Activated T-cell treated with anti-CD3 and anti-CD28 coated beads for 1 hour (primary cell): ENCODE results near the gene TLR2.

Source experiments
- DNase-seq: peaks from one replicate; pipeline ENCODE4 v3.0.0-alpha.2; 2020; ENCODE audit warnings: low read depth

The TLR2 gene, protein sequence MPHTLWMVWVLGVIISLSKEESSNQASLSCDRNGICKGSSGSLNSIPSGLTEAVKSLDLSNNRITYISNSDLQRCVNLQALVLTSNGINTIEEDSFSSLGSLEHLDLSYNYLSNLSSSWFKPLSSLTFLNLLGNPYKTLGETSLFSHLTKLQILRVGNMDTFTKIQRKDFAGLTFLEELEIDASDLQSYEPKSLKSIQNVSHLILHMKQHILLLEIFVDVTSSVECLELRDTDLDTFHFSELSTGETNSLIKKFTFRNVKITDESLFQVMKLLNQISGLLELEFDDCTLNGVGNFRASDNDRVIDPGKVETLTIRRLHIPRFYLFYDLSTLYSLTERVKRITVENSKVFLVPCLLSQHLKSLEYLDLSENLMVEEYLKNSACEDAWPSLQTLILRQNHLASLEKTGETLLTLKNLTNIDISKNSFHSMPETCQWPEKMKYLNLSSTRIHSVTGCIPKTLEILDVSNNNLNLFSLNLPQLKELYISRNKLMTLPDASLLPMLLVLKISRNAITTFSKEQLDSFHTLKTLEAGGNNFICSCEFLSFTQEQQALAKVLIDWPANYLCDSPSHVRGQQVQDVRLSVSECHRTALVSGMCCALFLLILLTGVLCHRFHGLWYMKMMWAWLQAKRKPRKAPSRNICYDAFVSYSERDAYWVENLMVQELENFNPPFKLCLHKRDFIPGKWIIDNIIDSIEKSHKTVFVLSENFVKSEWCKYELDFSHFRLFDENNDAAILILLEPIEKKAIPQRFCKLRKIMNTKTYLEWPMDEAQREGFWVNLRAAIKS

GRCh38 chr4:153684182-153684970 is at the start of gene TLR2:
TLR2 (plus strand) TSS chr4:153684280; CDS start chr4:153702908, 18,628 bp downstream.
- peak; percentile 50 for DNase-seq

DNA sequence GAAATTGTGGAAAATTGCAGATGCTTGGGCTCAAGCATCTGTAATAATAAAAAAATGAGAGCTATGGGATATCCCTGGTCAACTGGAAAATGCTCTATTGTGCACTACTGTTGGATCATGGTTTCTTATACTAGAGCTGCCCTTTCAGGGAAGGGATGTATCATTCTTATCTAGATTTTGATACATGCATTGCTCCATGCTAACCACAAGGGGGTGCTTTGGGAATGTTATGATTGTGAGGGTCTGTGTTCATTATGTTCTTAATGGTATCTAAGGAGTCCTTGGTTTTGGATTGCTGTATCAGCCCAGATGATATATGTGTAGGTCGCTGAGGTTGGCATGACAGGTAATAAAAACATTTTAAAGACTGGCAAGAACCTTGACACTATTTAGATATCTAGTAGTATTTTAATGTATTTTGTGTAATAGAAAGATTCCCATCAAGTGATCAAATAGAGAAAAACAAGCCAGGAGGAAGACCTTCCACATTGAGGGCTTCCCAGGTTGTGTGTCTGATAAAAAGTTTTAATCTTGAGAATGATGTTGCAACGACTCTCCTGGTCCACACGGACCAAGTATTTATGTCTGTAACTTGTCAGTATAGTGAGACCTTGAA is 49.2 kb upstream of the TLR2 start:
- no peak for DNase-seq

GRCh38 chr4:153635846-153636245 is 48.2 kb upstream of the TLR2 start:
- DNase-seq: no peak

- DNase-seq: no peak
Observed at GRCh38 chr4:153637201-153637600, 46.9 kb upstream of the TLR2 start.

- no peak for DNase-seq
Observed at GRCh38 chr4:153638011-153638410, 46.1 kb upstream of the TLR2 start.

DNA sequence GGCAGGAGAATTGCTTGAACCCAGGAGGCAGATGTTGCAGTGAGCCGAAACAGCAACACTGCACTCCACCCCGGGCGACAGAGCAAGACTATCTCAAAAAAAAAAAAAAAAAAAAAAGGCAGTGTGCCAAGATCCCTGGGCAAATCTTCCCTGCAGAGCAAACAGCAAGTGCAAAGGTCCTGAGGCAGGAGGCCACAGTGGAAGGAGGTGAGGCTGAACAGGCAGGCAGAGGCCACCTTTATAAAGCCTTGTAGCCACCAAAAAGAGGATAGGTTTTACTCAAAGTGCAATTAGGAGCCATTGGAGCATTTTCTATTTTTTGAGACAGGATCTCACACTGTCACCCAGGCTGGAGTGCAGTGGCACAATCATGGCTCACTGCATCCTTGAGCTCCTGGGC is 45.1 kb upstream of the TLR2 start:
- no peak for DNase-seq

DNA sequence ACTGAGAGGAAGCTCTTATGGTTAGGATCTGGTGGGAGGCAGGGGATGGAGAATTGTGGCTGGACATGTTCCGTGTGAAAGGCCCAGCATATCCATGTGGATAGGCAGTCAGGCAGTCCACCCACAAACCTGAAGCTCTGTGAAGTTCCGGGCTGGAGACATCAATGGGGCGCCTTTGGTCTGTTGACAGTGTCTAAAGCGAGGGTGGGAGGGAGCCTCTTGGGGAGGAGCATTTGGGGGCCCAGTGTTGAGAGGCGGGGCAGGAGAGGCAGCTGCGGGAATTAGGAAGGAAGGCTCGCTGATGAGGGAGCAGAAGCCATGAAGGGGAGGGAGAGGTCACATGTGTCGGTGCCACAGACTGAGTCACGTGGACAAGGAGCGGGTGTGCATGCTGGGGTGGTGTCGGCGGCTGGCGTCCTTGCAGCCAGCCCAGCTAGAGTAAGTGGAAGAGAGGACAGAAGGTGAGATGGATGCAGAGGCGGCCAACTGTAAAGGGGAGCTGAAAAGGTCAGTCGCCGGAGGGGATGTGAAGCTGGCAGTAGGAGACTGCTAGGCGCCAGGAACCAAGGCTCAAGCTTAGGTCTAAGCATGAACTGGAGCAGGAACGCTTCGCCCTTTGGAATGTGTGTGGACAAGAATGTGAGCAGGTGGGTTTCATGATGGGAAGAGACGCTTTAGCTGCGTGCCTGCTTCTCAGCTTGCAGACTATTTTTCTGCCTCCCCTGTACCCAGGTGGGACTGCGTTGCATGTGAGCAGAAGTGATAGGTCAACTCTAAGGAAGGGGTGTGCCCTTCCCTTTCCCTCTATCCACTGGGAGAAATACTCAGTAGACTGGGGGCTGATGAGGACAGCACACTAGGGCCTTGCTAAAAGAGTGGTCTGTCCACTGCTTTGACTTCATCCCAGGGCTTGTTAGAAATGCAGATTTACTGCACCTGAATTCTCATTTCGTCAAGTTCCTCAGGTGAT is 44.0 kb upstream of the TLR2 start:
- no peak for DNase-seq

- no peak for DNase-seq
Observed at GRCh38 chr4:153641532-153641931, 42.5 kb upstream of the TLR2 start.

DNA sequence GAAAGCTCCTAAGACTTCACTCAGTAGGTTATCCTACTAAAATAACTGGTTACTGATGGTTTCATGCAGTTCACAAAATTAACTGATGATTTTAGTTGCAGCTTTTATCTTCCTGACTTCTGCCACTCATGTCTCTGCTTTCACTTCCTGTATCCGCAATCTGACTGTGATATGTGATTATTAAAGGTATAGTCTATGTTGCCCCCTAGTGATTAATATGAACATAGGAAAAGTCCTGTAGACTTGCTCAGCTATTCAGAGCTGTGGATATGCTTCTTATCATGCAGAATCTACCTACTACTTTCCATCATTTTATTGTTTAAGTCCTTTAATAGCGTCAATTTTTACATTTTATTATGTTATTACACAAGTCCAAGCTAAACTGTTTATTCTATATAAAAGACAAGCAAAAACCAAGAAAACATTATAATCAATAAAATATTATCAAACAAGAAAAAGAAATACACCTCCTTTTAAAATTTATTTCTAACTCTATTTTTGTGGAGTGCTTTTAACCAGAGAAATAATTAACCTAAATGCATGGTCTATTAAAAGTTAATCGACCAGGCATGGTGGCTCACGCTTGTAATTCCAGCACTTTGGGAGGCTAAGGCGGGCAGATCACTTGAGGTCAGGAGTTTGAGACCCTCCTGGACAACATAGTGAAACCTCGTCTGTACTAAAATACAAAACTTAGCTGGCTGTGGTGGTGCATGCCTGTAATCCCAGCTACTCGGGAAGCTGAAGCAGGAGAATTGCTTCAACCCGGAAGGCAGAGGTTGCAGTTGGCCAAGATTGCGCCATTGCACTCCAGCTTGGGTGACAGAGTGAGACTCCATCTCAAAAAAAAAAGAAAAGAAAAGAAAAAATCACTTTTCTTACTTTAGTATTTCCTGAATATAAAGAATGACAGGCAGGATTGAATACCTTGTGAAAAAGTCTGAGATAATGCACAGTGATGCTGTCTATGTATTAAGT is 40.4 kb upstream of the TLR2 start:
- no peak for DNase-seq

GRCh38 chr4:153645183-153645582 is 38.9 kb upstream of the TLR2 start:
- DNase-seq: no peak

- no peak for DNase-seq
Observed at GRCh38 chr4:153646261-153646660, 37.8 kb upstream of the TLR2 start.

GRCh38 chr4:153646978-153647377 is 37.1 kb upstream of the TLR2 start:
- DNase-seq: no peak

- DNase-seq: no peak
Observed at GRCh38 chr4:153647975-153648374, 36.1 kb upstream of the TLR2 start.

- no peak for DNase-seq
Observed at GRCh38 chr4:153649572-153649991, 34.5 kb upstream of the TLR2 start.

GRCh38 chr4:153651116-153651515 is 33.0 kb upstream of the TLR2 start:
- DNase-seq: no peak

- DNase-seq: peak; percentile 27
Observed at GRCh38 chr4:153651587-153651986, 32.5 kb upstream of the TLR2 start.

- DNase-seq: no peak
Observed at GRCh38 chr4:153652051-153652784, 31.9 kb upstream of the TLR2 start.

DNA sequence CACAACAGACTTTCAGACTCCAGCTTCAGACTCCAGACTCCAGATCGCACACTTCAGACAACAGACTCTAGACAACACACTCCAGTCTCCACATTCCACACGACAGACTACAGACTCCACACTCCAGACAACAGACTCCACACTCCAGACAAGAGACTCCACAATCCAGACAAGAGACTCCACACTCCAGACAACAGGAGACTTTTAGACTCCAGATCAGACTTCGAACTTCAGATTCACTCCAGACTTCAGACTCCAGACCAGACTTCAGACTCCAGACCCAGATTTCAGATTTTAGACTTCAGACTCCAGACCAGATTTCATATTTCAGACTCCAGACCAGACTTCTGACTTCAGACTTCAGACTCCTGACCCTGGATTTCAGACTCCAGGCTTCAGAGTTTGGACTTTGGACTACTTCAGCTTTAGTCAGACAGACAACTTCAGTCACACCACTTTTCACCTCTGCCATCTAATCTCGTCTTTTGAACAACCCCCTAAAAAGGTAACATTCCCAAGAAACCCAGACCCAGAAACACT is 29.0 kb upstream of the TLR2 start:
- no peak for DNase-seq

DNA sequence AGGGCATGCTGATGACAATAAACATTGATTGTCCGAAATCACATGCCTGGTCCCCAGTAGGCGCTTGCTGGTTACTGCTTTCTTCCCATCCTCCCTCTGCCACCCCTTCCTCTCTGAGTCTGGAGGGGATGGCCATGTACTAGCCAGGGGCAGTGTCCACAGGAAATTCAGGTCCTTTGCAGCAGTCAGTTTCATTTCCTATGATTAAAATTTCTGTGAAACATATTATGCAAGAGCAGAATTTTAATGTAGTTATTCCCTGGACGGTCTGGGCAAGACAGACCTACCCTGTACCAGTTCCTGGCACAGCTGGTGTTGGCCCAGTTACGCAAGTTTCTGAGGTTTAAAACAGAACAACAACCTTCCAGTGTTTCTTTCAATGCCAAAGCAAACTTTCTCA is 28.2 kb upstream of the TLR2 start:
- no peak for DNase-seq
